Right lobe of liver (tissue), 6 donors: Measurements from ENCODE around the gene C19orf44. TPM values are rescaled to one million over a fixed set of nuclear protein-coding genes. Genes with fewer than 3 reads are reported as not detected.

ENCODE experiments used
- ATAC-seq, 4 donors: fragments of 200-7000 bp; cut with Tn5 transposase; one replicate each; pipeline ENCODE4 v1.9.1; 2020; ENCODE audit warnings: mild to moderate bottlenecking in 4 of 4, moderate library complexity in 4 of 4
- DNase-seq, 3 donors: peaks; one replicate each; pipeline ENCODE4 v3.0.0-alpha.2; 2020
- H3K27ac ChIP-seq, 3 donors: fragments of 200-600 bp; one replicate each; pipeline ENCODE4 v1.8.0; 2022
- H3K27me3 ChIP-seq, 2 donors: fragments of 200-600 bp; one replicate each; pipeline ENCODE4 v1.8.0; 2022
- H3K36me3 ChIP-seq, 4 donors: fragments of 200-600 bp; sonication (generic) in 1 of 4; one replicate each; pipeline versions ENCODE4 v1.5.1 to v1.8.0; 2017 to 2022; ENCODE audit warnings: control low read depth in 1 of 4
- H3K4me1 ChIP-seq, 4 donors: fragments of 200-600 bp; sonication (generic) in 1 of 4; one replicate each; pipeline versions ENCODE4 v1.5.1 to v1.8.0; 2017 to 2022; ENCODE audit warnings: control low read depth in 1 of 4
- H3K4me3 ChIP-seq, 3 donors: fragments of 200-600 bp; one replicate each; pipeline ENCODE4 v1.8.0; 2022
- H3K9me3 ChIP-seq, 4 donors: fragments of 200-600 bp; sonication (generic) in 1 of 4; one replicate each; pipeline versions ENCODE4 v1.5.1 to v1.8.0; 2017 to 2022; ENCODE audit warnings: control low read depth in 1 of 4
- POLR2A ChIP-seq: fragments of 450-650 bp; IDR thresholded peaks from one replicate; pipeline ENCODE4 v1.6.1; 2017; ENCODE audit warnings: antibody characterized with exemption, mild to moderate bottlenecking
- WGBS: methylation state at CpG from one replicate; pipeline ENCODE4 v1.1.6; 2018; ENCODE audit warnings: low coverage, low lambda C conversion rate; ENCODE audit not compliant: insufficient coverage; ENCODE audit errors: missing lambda C conversion rate; 5-methylcytosine and 5-hydroxymethylcytosine counted together
- intact Hi-C, 2 donors: fragments of 100-400 bp; cut with DNase I; formaldehyde crosslinking; loops; one replicate each; pipeline versions ENCODE4 v1.11.2 to v1.14.1; 2022
- total RNA-seq, 6 experiments: library from RNA; depleted of rRNA in 2 of 6; stranded (reverse); fragments of >200 nt in 2 of 6; fragmentation: NEBNext Ultra II Directional in 3 of 6; extraction: Animal tissue kit (Norgen Biotek cat#: 25700) in 3 of 6; gene quantifications; one replicate each; pipeline versions ENCODE4 v1.1.0 to v1.2.4, GENCODE V29; 2016 to 2023
- TF ChIP-seq, protein P1 (sequence below), 4 donors: fragments of 200-600 bp in 3 of 4; fragments of 450-650 bp in 1 of 4; IDR thresholded peaks; one replicate each; pipeline versions ENCODE4 v1.5.1 to v1.8.0; 2016 to 2022; ENCODE audit warnings: antibody characterized with exemption in 4 of 4, mild to moderate bottlenecking in 2 of 4
- donor health status: DM: no; HTN: yes; CAD: no.
- donor health status: DM: no; HTN: no; CAD: no.
- donor health status: DM: no; HTN: no; CAD: no.
- donor health status: DM: no; HTN: yes; CAD: no.
- donor health status: DM: no; HTN: yes; CAD: no.

The C19orf44 gene
- total RNA-seq, 6 experiments from 2014 or later = 1.8 to 4.3 (median 2.5) TPM

- TF ChIP-seq POLR2A = no peak
- TF ChIP-seq, protein P1, sequence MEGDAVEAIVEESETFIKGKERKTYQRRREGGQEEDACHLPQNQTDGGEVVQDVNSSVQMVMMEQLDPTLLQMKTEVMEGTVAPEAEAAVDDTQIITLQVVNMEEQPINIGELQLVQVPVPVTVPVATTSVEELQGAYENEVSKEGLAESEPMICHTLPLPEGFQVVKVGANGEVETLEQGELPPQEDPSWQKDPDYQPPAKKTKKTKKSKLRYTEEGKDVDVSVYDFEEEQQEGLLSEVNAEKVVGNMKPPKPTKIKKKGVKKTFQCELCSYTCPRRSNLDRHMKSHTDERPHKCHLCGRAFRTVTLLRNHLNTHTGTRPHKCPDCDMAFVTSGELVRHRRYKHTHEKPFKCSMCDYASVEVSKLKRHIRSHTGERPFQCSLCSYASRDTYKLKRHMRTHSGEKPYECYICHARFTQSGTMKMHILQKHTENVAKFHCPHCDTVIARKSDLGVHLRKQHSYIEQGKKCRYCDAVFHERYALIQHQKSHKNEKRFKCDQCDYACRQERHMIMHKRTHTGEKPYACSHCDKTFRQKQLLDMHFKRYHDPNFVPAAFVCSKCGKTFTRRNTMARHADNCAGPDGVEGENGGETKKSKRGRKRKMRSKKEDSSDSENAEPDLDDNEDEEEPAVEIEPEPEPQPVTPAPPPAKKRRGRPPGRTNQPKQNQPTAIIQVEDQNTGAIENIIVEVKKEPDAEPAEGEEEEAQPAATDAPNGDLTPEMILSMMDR (IDR thresholded peaks at IDR 0.05) = no peak
These were observed 58.6 kb downstream of the C19orf44 start for GRCh38 chr19:16554776-16555175.

GRCh38 chr19:16559780-16560276 lies 63.6 kb downstream of the C19orf44 start:
- Histone ChIP-seq H3K4me3 (no peak overlapping the region), H3K27ac (no peak overlapping the region), H3K4me1 (no peaks in the 10 kb centered on the region), H3K36me3 (peaks cover 0 to 45% (median 18%) of the 10 kb centered on the region in 4 donors), H3K9me3 (no peaks in the 10 kb centered on the region), H3K27me3 (no peaks in the 10 kb centered on the region)
- no peak for TF ChIP-seq POLR2A
- TF ChIP-seq, protein P1 (IDR thresholded peaks at IDR 0.05) = no peak
- DNase-seq = no peak
- intact Hi-C loops = no loop called here
- ATAC-seq = no peak
- WGBS = 80% methylated on average over 6 of the region's 10 CpGs

More at GRCh38 chr19:16554776-16555175, 58.6 kb downstream of the C19orf44 start:
- no peak overlapping the region for H3K4me3 ChIP-seq
- no peak overlapping the region for H3K27ac ChIP-seq
- H3K4me1 ChIP-seq = no peaks in the 10 kb centered on the region
- ATAC-seq (no peak), DNase-seq (no peak)
- H3K36me3 ChIP-seq = peaks cover 0 to 39% (median 10%) of the 10 kb centered on the region in 4 donors
- H3K9me3 ChIP-seq = no peaks in the 10 kb centered on the region
- 73% methylated on average over 6 of the region's 8 CpGs for WGBS
- H3K27me3 ChIP-seq = no peaks in the 10 kb centered on the region
- intact Hi-C loops = no loop called here

GRCh38 chr19:16561382-16561781 lies 65.2 kb downstream of the C19orf44 start:
- Histone ChIP-seq H3K36me3 (peaks cover 0 to 52% (median 25%) of the 10 kb centered on the region in 4 donors), H3K9me3 (no peaks in the 10 kb centered on the region), H3K4me1 (no peaks in the 10 kb centered on the region), H3K4me3 (no peak overlapping the region), H3K27ac (no peak overlapping the region), H3K27me3 (no peaks in the 10 kb centered on the region)
- DNase-seq = no peak
- intact Hi-C loops = no loop called here
- no peak for ATAC-seq
- TF ChIP-seq, protein P1 (IDR thresholded peaks at IDR 0.05) = no peak
- no peak for TF ChIP-seq POLR2A
- 89% methylated on average over 6 of the region's 8 CpGs for WGBS

- intact Hi-C loops = no loop called here
- Histone ChIP-seq H3K4me1 (no peaks in the 10 kb centered on the region), H3K36me3 (peaks cover 0 to 59% (median 30%) of the 10 kb centered on the region in 4 donors), H3K27ac (no peak overlapping the region), H3K9me3 (no peaks in the 10 kb centered on the region), H3K27me3 (no peaks in the 10 kb centered on the region), H3K4me3 (no peak overlapping the region)
- DNase-seq (no peak), ATAC-seq (no peak)
- WGBS = 91% methylated on average over 6 of the region's 6 CpGs
- TF ChIP-seq, protein P1 (IDR thresholded peaks at IDR 0.05) = no peak
- no peak for TF ChIP-seq POLR2A
These were observed 66.4 kb downstream of the C19orf44 start for GRCh38 chr19:16562608-16563025.
